ENCODE results near the gene PLCL1.

- no peak for TF ChIP-seq CTCF (IDR thresholded peaks at IDR 0.05)
- no peak for TF ChIP-seq POLR2A (IDR thresholded peaks at IDR 0.05)
Observed at GRCh38 chr2:198129609-198130008, 325.2 kb downstream of the PLCL1 start.

All from esophagus squamous epithelium (tissue), 4 donors.